HG02840 (cell line): ENCODE measurements around the gene MEI1.

ENCODE experiments used
- ATAC-seq: cut with Tn5 transposase; IDR thresholded peaks from one replicate; pipeline ENCODE4 v1.9.1; 2021; ENCODE audit warnings: mild to moderate bottlenecking, moderate library complexity, moderate number of reproducible peaks; ENCODE audit not compliant: unreplicated experiment, low FRiP score

The MEI1 gene

GRCh38 chr22:41815716-41816115, 116.4 kb downstream of the MEI1 start:
- no peak for ATAC-seq

- no peak for ATAC-seq
Measured at GRCh38 chr22:41816241-41816640, 116.9 kb downstream of the MEI1 start.

GRCh38 chr22:41816871-41817270, 117.6 kb downstream of the MEI1 start:
- no peak for ATAC-seq

GRCh38 chr22:41818011-41818410, 118.7 kb downstream of the MEI1 start:
- ATAC-seq = no peak

GRCh38 chr22:41818596-41818995, 119.3 kb downstream of the MEI1 start:
- ATAC-seq = no peak

- ATAC-seq = no peak
Measured at GRCh38 chr22:41819257-41819656, 120.0 kb downstream of the MEI1 start.

GRCh38 chr22:41820447-41820846, 121.1 kb downstream of the MEI1 start:
- ATAC-seq = no peak

- no peak for ATAC-seq
Measured at GRCh38 chr22:41821471-41822316, 122.4 kb downstream of the MEI1 start.

- ATAC-seq = no peak
Measured at GRCh38 chr22:41822317-41823057, 123.2 kb downstream of the MEI1 start.

- no peak for ATAC-seq
Measured at GRCh38 chr22:41823797-41824196, 124.5 kb downstream of the MEI1 start.

- no peak for ATAC-seq
Measured at GRCh38 chr22:41825376-41825775, 126.1 kb downstream of the MEI1 start.

GRCh38 chr22:41826021-41826420, 126.7 kb downstream of the MEI1 start:
- ATAC-seq = no peak

- ATAC-seq = no peak
Measured at GRCh38 chr22:41826430-41827383, 127.4 kb downstream of the MEI1 start.

- ATAC-seq = no peak
Measured at GRCh38 chr22:41827671-41828070, 128.4 kb downstream of the MEI1 start.

- no peak for ATAC-seq
Measured at GRCh38 chr22:41828516-41828915, 129.2 kb downstream of the MEI1 start.

GRCh38 chr22:41830174-41830573, 130.9 kb downstream of the MEI1 start:
- no peak for ATAC-seq

GRCh38 chr22:41831383-41831782, 132.1 kb downstream of the MEI1 start:
- no peak for ATAC-seq

- ATAC-seq = no peak
Measured at GRCh38 chr22:41831828-41832552, 132.7 kb downstream of the MEI1 start.

- peak; percentile 90 for ATAC-seq
Measured at GRCh38 chr22:41832553-41833368, 133.5 kb downstream of the MEI1 start, which contains the start of gene SREBF2. Gene SREBF2 (plus strand): TSS chr22:41833105. CDS start chr22:41833271, 166 bp downstream.
